HCT116 (cell line): Measurements from ENCODE around the gene MAGEF1. TPM values are rescaled to one million over a fixed set of nuclear protein-coding genes. Genes with fewer than 3 reads are reported as not detected.

Experiments
- ATAC-seq: fragments of 200-7000 bp; cut with Tn5 transposase; 2 replicates; pipeline ENCODE4 v1.9.1; 2020; ENCODE audit warnings: mild to moderate bottlenecking, moderate library complexity
- BruUV-seq: library from RNA; stranded (reverse); fragments of 400-500 nt; replicated peaks from 2 replicates; lab custom pipeline; 2021; lab: Mats Ljungman, UMichigan
- CTCF ChIA-PET: fragments of 300-600 bp; sonication (Branson Sonifier 250); formaldehyde crosslinking; loops from one replicate; lab custom pipeline; 2021; ENCODE audit warnings: antibody characterized with exemption; lab: Charles Lee
- POLR2A ChIA-PET: fragments of 300-600, 350-600 bp; sonication (Branson Sonifier 250); formaldehyde crosslinking; loops from one replicate; lab custom pipeline; 2021; ENCODE audit warnings: antibody characterized with exemption; lab: Charles Lee
- RAD21 ChIA-PET, 2 experiments: fragments of 300-600 bp; sonication (Branson Sonifier 250); formaldehyde crosslinking; loops; one replicate each; lab custom pipeline; 2023; ENCODE audit warnings: low total read pairs in 2 of 2; ENCODE audit not compliant: uncharacterized antibody in 2 of 2, unreplicated experiment in 2 of 2, low non-redundant PET in 1 of 2; lab: Charles Lee
- DNase-seq: peaks from one replicate; pipeline ENCODE4 v3.0.0-alpha.2; 2010; ENCODE audit warnings: low read depth, low spot score
- H2AFZ ChIP-seq: fragments of 200-600 bp; shearing (Covaris generic), sonication (generic); 2 replicates; pipeline ENCODE4 v1.6.1; 2017; ENCODE audit warnings: low read depth, mixed run types, mixed read lengths, antibody characterized with exemption, low read length; ENCODE audit not compliant: poor library complexity, severe bottlenecking
- H3K27ac ChIP-seq: 2 replicates; pipeline ENCODE4 v1.5.1; 2012; ENCODE audit warnings: low read depth, low read length
- H3K27me3 ChIP-seq: fragments of 200-600 bp; sonication (generic); 2 replicates; pipeline ENCODE4 v1.6.1; 2016; ENCODE audit warnings: mixed run types, low read length, mixed read lengths; ENCODE audit not compliant: insufficient read depth
- H3K36me3 ChIP-seq, 2 experiments: fragments of 200-500 bp in 1 of 2; fragments of 200-600 bp in 1 of 2; sonication (Bioruptor generic) in 1 of 2; sonication (generic) in 1 of 2; 2 replicates each; pipeline versions ENCODE4 v1.5.1 to v1.6.1; 2014 to 2016; ENCODE audit warnings: low read length in 2 of 2, inconsistent platforms in 1 of 2, mixed read lengths in 1 of 2, mixed run types in 1 of 2; ENCODE audit not compliant: insufficient read depth in 2 of 2, control insufficient read depth in 1 of 2
- H3K4me1 ChIP-seq, 2 experiments: fragments of 200-600 bp in 1 of 2; sonication (generic) in 1 of 2; 2 replicates each; pipeline versions ENCODE4 v1.5.1 to v1.6.1; 2012 to 2017; ENCODE audit warnings: low read length in 2 of 2, inconsistent platforms in 1 of 2, mild to moderate bottlenecking in 1 of 2, mixed read lengths in 1 of 2, mixed run types in 1 of 2, moderate library complexity in 1 of 2; ENCODE audit not compliant: insufficient read depth in 2 of 2, control insufficient read depth in 1 of 2
- H3K4me2 ChIP-seq: fragments of 200-600 bp; sonication (generic); 2 replicates; pipeline ENCODE4 v1.6.1; 2017; ENCODE audit warnings: mixed run types, low read length, mixed read lengths
- H3K4me3 ChIP-seq, 2 experiments: fragments of 200-600 bp in 1 of 2; sonication (generic) in 1 of 2; replicated peaks in 1 of 2; 2 replicates each; pipeline ENCODE4 v1.5.1; 2011 to 2016; ENCODE audit warnings: low read length in 2 of 2, control low read depth in 1 of 2, low read depth in 1 of 2, mild to moderate bottlenecking in 1 of 2, mixed read lengths in 1 of 2, mixed run types in 1 of 2
- H3K79me2 ChIP-seq: fragments of 200-600 bp; sonication (generic); 2 replicates; pipeline ENCODE4 v1.6.1; 2017; ENCODE audit warnings: mild to moderate bottlenecking, mixed run types, low read length, moderate library complexity, mixed read lengths; ENCODE audit not compliant: insufficient read depth
- H3K9ac ChIP-seq: fragments of 200-600 bp; sonication (generic); 2 replicates; pipeline ENCODE4 v1.6.1; 2016; ENCODE audit warnings: low read length, mixed read lengths
- H3K9me2 ChIP-seq: fragments of 200-600 bp; sonication (generic), shearing (Covaris generic); 2 replicates; pipeline ENCODE4 v1.6.1; 2017; ENCODE audit warnings: mixed run types, mild to moderate bottlenecking, moderate library complexity; ENCODE audit not compliant: insufficient read depth
- H3K9me3 ChIP-seq, 2 experiments: fragments of 200-500 bp in 1 of 2; fragments of 200-600 bp in 1 of 2; sonication (Bioruptor generic) in 1 of 2; sonication (generic) in 1 of 2; 2 replicates each; pipeline ENCODE4 v1.6.1; 2014 to 2017; ENCODE audit warnings: low read length in 2 of 2, mixed read lengths in 2 of 2, inconsistent platforms in 1 of 2, low read depth in 1 of 2, mild to moderate bottlenecking in 1 of 2, mixed run types in 1 of 2, moderate library complexity in 1 of 2; ENCODE audit not compliant: control insufficient read depth in 1 of 2, insufficient read depth in 1 of 2
- H4K20me1 ChIP-seq: fragments of 200-600 bp; sonication (generic), shearing (Covaris generic); 2 replicates; pipeline ENCODE4 v1.6.1; 2017; ENCODE audit warnings: mixed run types, mild to moderate bottlenecking, moderate library complexity; ENCODE audit not compliant: insufficient read depth
- ATF3 ChIP-seq: IDR thresholded peaks from 2 replicates; pipeline ENCODE4 v1.6.1; 2012
- CEBPB ChIP-seq: IDR thresholded peaks from 2 replicates; pipeline ENCODE4 v1.6.1; 2012; ENCODE audit warnings: low read depth
- CTCF ChIP-seq, 3 experiments: fragments of 200-600 bp in 1 of 3; sonication (generic) in 1 of 3; IDR thresholded peaks in 2 of 3; conservative IDR thresholded peaks in 1 of 3; 2 replicates each; pipeline ENCODE4 v1.5.1; 2012 to 2017; ENCODE audit warnings: low read depth in 2 of 3, low read length in 2 of 3, antibody characterized with exemption in 1 of 3, borderline replicate concordance in 1 of 3, control low read depth in 1 of 3, mild to moderate bottlenecking in 1 of 3, mixed read lengths in 1 of 3, mixed run types in 1 of 3, moderate library complexity in 1 of 3; ENCODE audit not compliant: insufficient read depth in 1 of 3
- EGR1 ChIP-seq: IDR thresholded peaks from 2 replicates; pipeline ENCODE4 v1.6.1; 2012; ENCODE audit warnings: low read depth
- ELF1 ChIP-seq: IDR thresholded peaks from 2 replicates; pipeline ENCODE4 v1.6.1; 2012; ENCODE audit warnings: low read depth, borderline replicate concordance
- FOSL1 ChIP-seq: IDR thresholded peaks from 2 replicates; pipeline ENCODE4 v1.6.1; 2012; ENCODE audit warnings: low read depth
- MAX ChIP-seq: IDR thresholded peaks from 2 replicates; pipeline ENCODE4 v1.6.1; 2012
- POLR2A ChIP-seq: IDR thresholded peaks from 2 replicates; pipeline ENCODE4 v1.7.0; 2011; ENCODE audit warnings: borderline replicate concordance; ENCODE audit not compliant: insufficient read depth, insufficient read length; ENCODE audit errors: extremely low read depth
- POLR2AphosphoS5 ChIP-seq: IDR thresholded peaks from 2 replicates; pipeline ENCODE4 v1.6.1; 2011; ENCODE audit warnings: mild to moderate bottlenecking, low read depth, low read length, moderate library complexity
- RAD21 ChIP-seq: IDR thresholded peaks from 2 replicates; pipeline ENCODE4 v1.6.1; 2012; ENCODE audit warnings: low read depth, mild to moderate bottlenecking
- SP1 ChIP-seq: IDR thresholded peaks from 2 replicates; pipeline ENCODE4 v1.6.1; 2012; ENCODE audit warnings: low read depth
- SRF ChIP-seq: IDR thresholded peaks from 2 replicates; pipeline ENCODE4 v1.6.1; 2012; ENCODE audit warnings: low read depth
- ZFX ChIP-seq: fragments of 450-650 bp; IDR thresholded peaks from 2 replicates; pipeline ENCODE4 v1.6.1; 2017
- intact Hi-C: fragments of 100-400 bp; cut with micrococcal nuclease; formaldehyde crosslinking; loops from 2 replicates; pipeline ENCODE4 v1.10.0; 2022
- total RNA-seq: library from RNA; stranded (reverse); gene quantifications from one replicate; pipeline ENCODE4 v1.2.1, GENCODE V29; 2021; ENCODE audit not compliant: unreplicated experiment
- TF ChIP-seq, protein P1 (sequence below): IDR thresholded peaks from 2 replicates; pipeline ENCODE4 v1.6.1; 2011; ENCODE audit warnings: mild to moderate bottlenecking, low read length, moderate library complexity; ENCODE audit not compliant: insufficient replicate concordance; ENCODE audit errors: extremely low read depth

Gene MAGEF1
- total RNA-seq, 1 experiment from 2014 or later = 44.1 TPM

DNA sequence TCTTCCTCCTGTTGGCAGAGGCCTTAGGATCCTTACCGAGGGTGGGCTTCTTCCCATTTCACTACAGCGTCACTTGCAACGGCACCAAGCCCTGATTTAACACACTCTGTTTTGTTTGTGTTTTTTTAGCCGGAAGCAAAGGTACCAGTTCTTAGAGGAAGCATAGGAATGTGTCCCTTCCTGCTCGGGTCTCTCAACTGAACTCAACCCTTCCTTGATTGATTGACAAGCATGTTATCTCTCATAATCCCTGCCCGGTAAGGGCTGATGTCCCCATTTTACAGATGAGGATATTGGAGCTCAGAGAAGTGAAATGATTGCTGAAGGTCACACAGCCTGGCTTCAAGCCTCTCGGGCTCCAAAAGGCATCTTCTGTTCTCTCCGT is 26.6 kb upstream of the MAGEF1 start:
- Histone ChIP-seq H3K4me1 (peaks cover 20 to 37% of the 10 kb centered on the region in 2 experiments), H3K27ac (no peak overlapping the region), H3K4me3 (no peak overlapping the region), H3K9me3 (no peaks in the 10 kb centered on the region), H3K79me2 (no peaks in the 10 kb centered on the region), H3K4me2 (0 out of 2 replicates have a peak overlapping the region, but pooled peaks have one; percentile 14), H3K27me3 (no peaks in the 10 kb centered on the region), H3K36me3 (no peaks in the 10 kb centered on the region), H4K20me1 (no peaks in the 10 kb centered on the region), H3K9ac (no peak overlapping the region), H3K9me2 (no peaks in the 10 kb centered on the region), H2AFZ (no peak overlapping the region)
- ChIA-PET RAD21 (no interaction called here), POLR2A (no interaction called here), CTCF (interaction anchor here (1.1 kb wide), 1 partner anchor 177 kb away, joined by 5 read pairs; the partner anchor contains the start of gene EPHB3)
- TF ChIP-seq ZFX (no peak), SRF (no peak), FOSL1 (no peak), RAD21 (no peak), POLR2A (no peak), ELF1 (no peak), MAX (no peak), CEBPB (no peak), POLR2AphosphoS5 (no peak)
- BruUV-seq = no TSS peak
- intact Hi-C loops = no loop called here
- DNase-seq (no peak), ATAC-seq (no peak)

- DNase-seq (no peak), ATAC-seq (no peak)
- BruUV-seq = no TSS peak
- TF ChIP-seq EGR1 (no peak), RAD21 (no peak), POLR2A (no peak), CTCF (IDR thresholded peaks at IDR 0.05 in 2 of 3, conservative IDR thresholded peaks at IDR 0.05 in 1 of 3; ENCODE audit: borderline replicate concordance in 1 of 3, insufficient read depth in 1 of 3, low read depth in 2 of 3, low read length in 2 of 3) (no peak), SP1 (no peak), CEBPB (no peak), MAX (no peak), ATF3 (no peak), SRF (no peak)
- TF ChIP-seq, protein P1, sequence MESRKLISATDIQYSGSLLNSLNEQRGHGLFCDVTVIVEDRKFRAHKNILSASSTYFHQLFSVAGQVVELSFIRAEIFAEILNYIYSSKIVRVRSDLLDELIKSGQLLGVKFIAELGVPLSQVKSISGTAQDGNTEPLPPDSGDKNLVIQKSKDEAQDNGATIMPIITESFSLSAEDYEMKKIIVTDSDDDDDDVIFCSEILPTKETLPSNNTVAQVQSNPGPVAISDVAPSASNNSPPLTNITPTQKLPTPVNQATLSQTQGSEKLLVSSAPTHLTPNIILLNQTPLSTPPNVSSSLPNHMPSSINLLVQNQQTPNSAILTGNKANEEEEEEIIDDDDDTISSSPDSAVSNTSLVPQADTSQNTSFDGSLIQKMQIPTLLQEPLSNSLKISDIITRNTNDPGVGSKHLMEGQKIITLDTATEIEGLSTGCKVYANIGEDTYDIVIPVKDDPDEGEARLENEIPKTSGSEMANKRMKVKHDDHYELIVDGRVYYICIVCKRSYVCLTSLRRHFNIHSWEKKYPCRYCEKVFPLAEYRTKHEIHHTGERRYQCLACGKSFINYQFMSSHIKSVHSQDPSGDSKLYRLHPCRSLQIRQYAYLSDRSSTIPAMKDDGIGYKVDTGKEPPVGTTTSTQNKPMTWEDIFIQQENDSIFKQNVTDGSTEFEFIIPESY = no peak
Observed at GRCh38 chr3:184737641-184738505, 26.0 kb upstream of the MAGEF1 start.

More at GRCh38 chr3:184737641-184738505, 26.0 kb upstream of the MAGEF1 start:
- intact Hi-C loops = no loop called here
- Histone ChIP-seq H2AFZ (no peak overlapping the region), H3K4me2 (0 out of 2 replicates have a peak overlapping the region, but pooled peaks have one; percentile 14), H3K36me3 (no peaks in the 10 kb centered on the region), H3K9me2 (no peaks in the 10 kb centered on the region), H3K9ac (no peak overlapping the region), H3K9me3 (no peaks in the 10 kb centered on the region), H3K4me3 (no peak overlapping the region), H3K4me1 (peaks cover 20 to 37% of the 10 kb centered on the region in 2 experiments), H3K27me3 (no peaks in the 10 kb centered on the region), H4K20me1 (no peaks in the 10 kb centered on the region), H3K79me2 (no peaks in the 10 kb centered on the region), H3K27ac (no peak overlapping the region)
- CTCF ChIA-PET = interaction anchor here (1.1 kb wide), 2 partner anchors 176 to 177 kb away, joined by 4 to 5 read pairs; partner anchors contain the start of gene EPHB3
- POLR2A ChIA-PET = interaction anchor here (1.3 kb wide), 1 partner anchor 27 kb away, joined by 3 read pairs; no protein-coding TSS in a partner anchor
- RAD21 ChIA-PET = no interaction called here
